Tracheal epithelial cell (primary cell): ENCODE measurements around the gene OGFOD3. TPM values are rescaled to one million over a fixed set of nuclear protein-coding genes. Genes with fewer than 3 reads are reported as not detected.

Source experiments
- total RNA-seq: library from RNA; depleted of rRNA; stranded (reverse); fragments of >200 nt; gene quantifications from 2 replicates; pipeline ENCODE4 v1.2.1, GENCODE V29; 2014

The OGFOD3 gene
- total RNA-seq, result 29.2 and 34.5 TPM in 2 replicates

DNA sequence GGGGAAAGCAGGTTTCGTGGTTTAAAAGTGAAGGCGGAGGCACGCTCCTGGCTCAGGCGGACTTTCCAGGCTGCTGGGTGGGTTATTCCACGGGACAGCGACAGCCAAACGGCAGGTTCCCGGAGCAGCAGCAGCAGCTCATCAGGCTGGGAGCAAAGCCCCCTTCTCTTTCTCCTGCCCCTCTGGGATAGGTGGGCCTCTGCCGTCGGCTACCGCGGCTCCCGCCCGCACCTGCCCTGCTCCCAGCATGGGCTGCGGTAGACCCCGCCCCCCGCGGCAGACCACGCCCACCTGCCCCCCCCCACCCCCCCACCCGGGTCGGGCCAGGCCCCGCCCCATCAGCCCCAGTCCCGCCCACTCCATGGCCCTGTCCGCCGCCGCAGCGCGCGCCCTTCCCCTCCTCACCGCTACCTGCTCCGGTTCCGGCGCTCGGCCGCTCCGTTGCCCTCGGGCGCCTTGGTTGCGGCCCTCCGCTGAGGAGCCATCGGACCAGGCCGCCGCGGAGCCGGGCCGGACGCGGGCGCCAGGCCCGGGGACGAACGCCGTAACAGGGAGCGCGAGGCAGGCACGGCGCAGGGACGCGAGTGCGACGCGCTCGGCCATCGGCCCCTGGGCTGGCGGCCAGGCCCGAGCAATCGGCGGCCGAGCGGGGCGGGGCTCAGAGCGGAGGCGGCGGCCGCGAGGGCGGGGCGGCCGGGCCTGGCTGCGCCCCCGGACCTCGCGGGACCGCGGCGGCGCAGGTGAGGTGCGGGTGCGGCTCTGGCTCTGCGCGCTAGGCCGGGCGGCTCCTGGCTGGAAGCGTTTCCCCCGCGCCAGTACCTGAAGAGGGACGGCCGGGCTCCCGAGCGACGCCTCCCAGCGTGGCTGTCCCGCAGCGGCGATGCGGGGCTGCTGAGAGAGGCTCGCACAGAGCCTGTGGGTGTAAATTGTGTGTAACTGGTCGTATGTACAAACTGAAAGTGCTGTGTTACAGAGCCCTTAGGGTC is at the start of gene OGFOD3, which contains the start of gene HEXD:
Gene OGFOD3 (minus strand): TSS at position 586 of the 986 bp plus-strand sequence. CDS start 101 bp downstream, at position 485.
Gene HEXD (plus strand): TSS at position 347 of the 986 bp plus-strand sequence. CDS start 1,453 bp downstream, outside the sequence.

GRCh38 chr17:82458179-82458884 is 39.9 kb upstream of the OGFOD3 start, which contains the start of gene NARF:
NARF (plus strand) TSS chr17:82458741; CDS start chr17:82458804, 63 bp downstream.

DNA sequence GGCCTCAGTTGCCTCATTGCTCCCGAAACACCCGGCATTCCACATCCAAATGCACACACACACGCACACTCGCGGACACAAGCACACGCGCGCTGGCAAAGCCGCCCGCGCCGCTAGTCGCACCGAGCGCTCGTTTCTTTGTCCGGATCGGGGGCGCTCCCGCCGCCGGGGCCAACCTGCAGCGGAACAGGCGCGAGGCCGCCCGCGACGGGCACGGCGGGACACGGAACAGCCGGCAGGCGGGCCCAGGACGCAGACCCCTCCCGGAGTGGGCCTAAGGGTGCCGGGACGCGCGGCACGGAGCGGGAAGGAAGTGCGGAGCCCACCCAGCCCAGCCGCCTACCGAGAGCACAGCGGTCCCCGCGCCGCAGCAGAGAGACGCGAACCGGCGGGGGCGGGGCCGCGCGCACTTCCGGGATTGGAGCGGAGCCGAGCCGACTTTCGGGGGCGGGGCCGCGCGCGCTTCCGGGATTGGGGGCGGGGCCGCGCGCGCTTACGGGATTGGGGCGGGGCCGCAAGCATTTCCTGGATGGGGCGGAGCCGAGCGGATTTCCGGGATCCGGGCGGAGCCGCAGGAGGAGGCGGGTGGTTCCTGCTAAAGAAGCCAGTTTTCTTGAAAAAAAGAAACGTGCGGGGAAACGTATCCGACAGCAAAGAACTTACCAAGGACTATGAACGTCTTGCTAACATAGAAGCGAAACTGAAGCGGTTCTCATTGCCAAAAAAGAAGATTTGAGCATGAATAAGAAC is 32.1 kb upstream of the OGFOD3 start, which contains the start of gene CYBC1:
Gene CYBC1 (minus strand): TSS at position 396 of the 750 bp plus-strand sequence. CDS start 1,498 bp downstream, outside the sequence.

DNA sequence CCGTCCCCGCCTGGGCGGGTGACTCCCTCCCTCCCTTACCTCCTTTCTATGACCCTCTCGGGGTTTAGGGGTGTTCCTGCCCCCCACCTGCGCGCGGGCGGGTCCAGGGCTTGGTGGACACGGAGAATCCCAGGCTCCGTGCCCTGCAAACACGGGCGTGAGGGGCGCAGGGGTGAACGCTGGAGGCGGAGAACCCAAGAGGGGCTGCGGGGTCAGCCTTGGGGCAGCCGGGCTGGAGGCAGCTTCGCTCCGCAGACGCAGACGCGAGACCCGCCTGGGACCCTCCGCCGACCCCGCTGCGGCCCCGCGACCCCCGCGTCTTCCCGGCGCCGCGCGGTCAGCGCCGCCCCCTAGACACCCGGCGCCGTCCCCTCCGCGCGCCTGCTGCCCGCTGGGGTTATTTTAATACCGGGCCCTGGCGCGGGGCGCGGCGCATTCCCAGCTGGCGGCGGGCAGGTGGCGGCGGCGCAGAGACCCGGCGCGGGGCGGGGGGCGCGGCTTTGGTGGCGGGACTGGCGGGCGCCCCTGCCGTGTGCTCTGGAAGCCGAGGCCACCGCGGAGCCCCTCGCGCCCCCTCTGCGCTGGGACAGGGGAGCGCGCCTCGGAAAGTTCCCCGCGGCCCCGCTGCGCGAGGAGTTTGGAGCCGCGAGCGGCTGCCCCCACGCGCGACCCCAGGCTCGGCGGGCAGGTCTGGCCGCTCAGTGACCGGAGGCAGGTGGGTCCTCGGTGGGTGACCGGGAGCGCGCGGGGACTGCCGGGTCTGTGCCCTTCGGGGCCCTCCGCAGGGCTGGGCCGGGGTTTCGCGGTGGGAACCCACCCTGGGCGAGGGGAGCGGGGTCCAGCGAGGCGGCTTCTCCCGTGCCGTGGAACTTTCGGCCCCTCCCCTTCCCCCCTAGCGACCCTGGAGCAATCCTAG is 46.8 kb downstream of the OGFOD3 start, which contains the start of gene UTS2R:
Gene UTS2R (plus strand): TSS at position 433 of the 916 bp plus-strand sequence. CDS start 2,560 bp downstream, outside the sequence.

GRCh38 chr17:82358465-82359350 is 59.7 kb downstream of the OGFOD3 start, which contains the start of gene TEX19:
TEX19 (plus strand) TSS chr17:82359247; CDS start chr17:82362151, 2,904 bp downstream.

Other genes starting within 250 kb of the OGFOD3 start
- gene CCDC57, start 205.7 kb downstream of the OGFOD3 start, total RNA-seq, result 10.6 and 13.9 TPM in 2 replicates
- gene SLC16A3, start 189.5 kb downstream of the OGFOD3 start, total RNA-seq, result 131 and 277 TPM in 2 replicates
- gene CSNK1D, start 144.9 kb downstream of the OGFOD3 start, total RNA-seq, result 32.6 and 44.1 TPM in 2 replicates
- gene CD7, start 101.0 kb downstream of the OGFOD3 start, total RNA-seq, result not detected in 2 replicates
- gene SECTM1, start 84.8 kb downstream of the OGFOD3 start, total RNA-seq, result 8.1 and 20.5 TPM in 2 replicates
- gene TEX19, start 59.3 kb downstream of the OGFOD3 start, total RNA-seq, result not detected in 2 replicates
- gene UTS2R, start 46.8 kb downstream of the OGFOD3 start, total RNA-seq, result not detected in 2 replicates
- gene HEXD, start 239 bp downstream of the OGFOD3 start, total RNA-seq, result 8.2 and 10.0 TPM in 2 replicates
- gene CYBC1, start 32.2 kb upstream of the OGFOD3 start, total RNA-seq, result 47.7 and 54.1 TPM in 2 replicates
- gene NARF, start 40.2 kb upstream of the OGFOD3 start, total RNA-seq, result 49.9 and 59.3 TPM in 2 replicates
- 44.1 and 52.1 TPM in 2 replicates for gene FOXK2, start 101.1 kb upstream of the OGFOD3 start, total RNA-seq
- gene WDR45B, start 229.9 kb upstream of the OGFOD3 start, total RNA-seq, result 77.4 and 105 TPM in 2 replicates